Lower leg skin (tissue), 4 donors: ENCODE results near the gene STIL. TPM values are rescaled to one million over a fixed set of nuclear protein-coding genes. Genes with fewer than 3 reads are reported as not detected.
"Not testable (repeated sequence)": the region's sequence is repeated elsewhere in the genome, so short reads cannot be mapped to it uniquely, and the experiment has no call there.

Source experiments
- DNase-seq, 2 donors: peaks; one replicate each; pipeline ENCODE4 v3.0.0-alpha.2; 2019; ENCODE audit warnings: low spot score in 2 of 2
- H3K4me3 ChIP-seq: fragments of 200-600 bp; sonication (generic); 2 replicates; pipeline ENCODE4 v1.5.1; 2017; ENCODE audit warnings: mild to moderate bottlenecking, low read depth; ENCODE audit not compliant: poor library complexity, severe bottlenecking
- CTCF ChIP-seq, 3 donors: fragments of 450-650 bp; IDR thresholded peaks; one replicate each; pipeline ENCODE4 v1.5.1; 2016; ENCODE audit warnings: antibody characterized with exemption in 3 of 3, mild to moderate bottlenecking in 3 of 3, moderate library complexity in 2 of 3
- POLR2A ChIP-seq, 2 donors: fragments of 450-650 bp; IDR thresholded peaks; one replicate each; pipeline ENCODE4 v1.6.1; 2016 to 2017; ENCODE audit warnings: antibody characterized with exemption in 2 of 2, mild to moderate bottlenecking in 1 of 2, moderate library complexity in 1 of 2
- WGBS, 2 donors: methylation state at CpG; one replicate each; pipeline ENCODE4 v1.1.5; 2018; 5-methylcytosine and 5-hydroxymethylcytosine counted together
- intact Hi-C: fragments of 100-400 bp; cut with DNase I; formaldehyde crosslinking; loops from one replicate; pipeline ENCODE4 v1.15.0; 2023; ENCODE audit warnings: low total_unique reads
- total RNA-seq, 4 donors: library from RNA; depleted of rRNA; stranded (reverse); fragments of >200 nt; gene quantifications; one replicate each; pipeline ENCODE4 v1.1.0, GENCODE V29; 2016

Gene STIL
- total RNA-seq, 4 donors from 2014 or later, result 1.8 to 9.7 (median 4.3) TPM

- DNase-seq, result no peak
- TF ChIP-seq CTCF (IDR thresholded peaks at IDR 0.05) (no peak), POLR2A (IDR thresholded peaks at IDR 0.05) (no peak)
- H3K4me3 ChIP-seq, result no peak overlapping the region
- 98% methylated on average over 2 of the region's 2 CpGs for WGBS, 2 donors
- intact Hi-C loops, result no loop called here
Observed at GRCh38 chr1:47302472-47302871, 11.5 kb downstream of the STIL start.

GRCh38 chr1:47298025-47298699 is 15.8 kb downstream of the STIL start:
- intact Hi-C loops, result no loop called here
- TF ChIP-seq POLR2A (IDR thresholded peaks at IDR 0.05) (no peak), CTCF (IDR thresholded peaks at IDR 0.05) (no peak)
- no peak for DNase-seq
- no peak overlapping the region for H3K4me3 ChIP-seq

- TF ChIP-seq POLR2A (IDR thresholded peaks at IDR 0.05), result no peak
- TF ChIP-seq CTCF (IDR thresholded peaks at IDR 0.05), result no peak
- intact Hi-C loops, result no loop called here
- no peak overlapping the region for H3K4me3 ChIP-seq
- 86 to 88% methylated on average over 2 of the region's 2 CpGs for WGBS, 2 donors
- no peak for DNase-seq
Observed at GRCh38 chr1:47295579-47295978, 18.4 kb downstream of the STIL start.

- whole genome bisulfite sequencing, 2 donors, result 95 to 98% methylated on average over 6 of the region's 6 CpGs
- intact Hi-C loops, DNase-seq, H3K4me3 ChIP-seq: not testable (repeated sequence)
Observed at GRCh38 chr1:47294863-47295262, 19.1 kb downstream of the STIL start.

- H3K4me3 ChIP-seq, intact Hi-C loops, DNase-seq: not testable (repeated sequence)
- WGBS, 2 donors, result 85 to 90% methylated on average over 4 of the region's 4 CpGs
Observed at GRCh38 chr1:47288116-47288515, 25.8 kb downstream of the STIL start.

- no peak for TF ChIP-seq POLR2A (IDR thresholded peaks at IDR 0.05)
- TF ChIP-seq CTCF (IDR thresholded peaks at IDR 0.05), result no peak
- intact Hi-C loops, result no loop called here
- 56 to 63% methylated on average over 3 of the region's 3 CpGs for WGBS, 2 donors
- H3K4me3 ChIP-seq, result no peak overlapping the region
- no peak for DNase-seq
Observed at GRCh38 chr1:47280142-47280541, 33.8 kb downstream of the STIL start.

GRCh38 chr1:47276850-47277249 is 37.1 kb downstream of the STIL start:
- DNase-seq, result no peak
- intact Hi-C loops, result no loop called here
- no peak overlapping the region for H3K4me3 ChIP-seq
- 96% methylated on average over 2 of the region's 2 CpGs for WGBS, 2 donors
- TF ChIP-seq POLR2A (IDR thresholded peaks at IDR 0.05) (no peak), CTCF (IDR thresholded peaks at IDR 0.05) (no peak)

- H3K4me3 ChIP-seq, intact Hi-C loops, DNase-seq: not testable (repeated sequence)
- 92 to 95% methylated on average over 7 of the region's 7 CpGs for WGBS, 2 donors
Observed at GRCh38 chr1:47275811-47276210, 38.1 kb downstream of the STIL start.

- intact Hi-C loops, DNase-seq, H3K4me3 ChIP-seq: not testable (repeated sequence)
- WGBS, 2 donors, result 86 to 88% methylated on average over 7 to 8 of the region's 8 CpGs
Observed at GRCh38 chr1:47265529-47265928, 48.4 kb downstream of the STIL start.
